Duodenal mucosa (tissue), 2 donors: ENCODE measurements around the gene DAPK2.

Source experiments
- H3K27ac ChIP-seq: one replicate; pipeline ENCODE4 v1.7.0; 2013; ENCODE audit warnings: low read depth, low read length
- H3K27me3 ChIP-seq, 2 donors: one replicate each; pipeline ENCODE4 v1.7.0; 2013; ENCODE audit warnings: low read length in 2 of 2, control low read depth in 1 of 2; ENCODE audit not compliant: insufficient read depth in 2 of 2, control insufficient read depth in 1 of 2
- H3K36me3 ChIP-seq, 2 donors: one replicate each; pipeline ENCODE4 v1.7.0; 2013; ENCODE audit warnings: low read length in 2 of 2, control low read depth in 1 of 2; ENCODE audit not compliant: insufficient read depth in 2 of 2, control insufficient read depth in 1 of 2
- H3K4me1 ChIP-seq, 2 donors: one replicate each; pipeline ENCODE4 v1.7.0; 2013; ENCODE audit warnings: low read length in 2 of 2, control low read depth in 1 of 2; ENCODE audit not compliant: insufficient read depth in 2 of 2, control insufficient read depth in 1 of 2
- H3K4me3 ChIP-seq, 2 donors: one replicate each; pipeline ENCODE4 v1.7.0; 2013; ENCODE audit warnings: low read length in 2 of 2, low read depth in 1 of 2
- H3K9ac ChIP-seq, 2 donors: one replicate each; pipeline ENCODE4 v1.7.0; 2013; ENCODE audit warnings: low read length in 2 of 2, low read depth in 1 of 2
- H3K9me3 ChIP-seq, 2 donors: one replicate each; pipeline ENCODE4 v1.7.0; 2013; ENCODE audit warnings: low read length in 2 of 2, control low read depth in 1 of 2; ENCODE audit not compliant: control insufficient read depth in 1 of 2

Gene DAPK2

DNA sequence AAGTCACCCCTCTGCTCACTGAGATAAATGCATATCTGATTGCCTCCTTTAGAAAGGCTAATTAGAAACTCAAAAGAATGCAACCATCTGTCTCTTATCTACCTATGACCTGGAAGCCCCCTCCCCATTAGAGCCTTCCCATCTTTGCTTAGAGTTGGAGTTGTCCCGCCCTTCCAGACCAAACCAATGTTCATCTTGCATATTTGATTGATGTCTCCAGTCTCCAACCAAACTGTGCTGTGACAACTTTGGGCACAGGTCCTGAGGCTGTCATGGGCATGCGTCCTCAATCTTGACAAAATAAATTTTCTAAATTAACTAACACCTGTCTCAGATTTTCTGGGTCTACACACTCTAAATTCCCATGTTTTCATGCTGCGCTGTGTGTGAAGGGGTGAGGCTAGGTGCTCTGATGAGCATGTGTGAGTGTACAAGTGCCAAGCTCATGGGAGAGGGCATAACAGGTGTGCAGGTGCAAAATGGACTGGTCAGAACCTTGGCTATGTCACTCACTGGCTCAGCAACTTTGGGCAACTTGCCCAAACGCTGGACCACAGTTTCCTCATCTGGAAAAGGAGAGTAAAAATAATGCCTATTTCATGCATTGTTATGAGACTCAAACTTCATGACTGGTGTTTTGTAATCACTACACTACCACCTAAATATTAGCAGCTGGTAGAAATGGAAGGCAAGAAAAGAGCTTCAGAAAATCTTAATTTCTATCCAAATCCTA, 7.2 kb downstream of the DAPK2 start:
- no peaks in the 10 kb centered on the region for H3K9me3 ChIP-seq
- H3K4me1 ChIP-seq, result no peaks in the 10 kb centered on the region
- peaks cover 26 to 42% of the 10 kb centered on the region in 2 donors for H3K36me3 ChIP-seq
- no peak overlapping the region for H3K4me3 ChIP-seq
- H3K27me3 ChIP-seq, result no peaks in the 10 kb centered on the region
- H3K9ac ChIP-seq, result no peak overlapping the region
- no peak overlapping the region for H3K27ac ChIP-seq

- Histone ChIP-seq H3K36me3 (peaks cover 26 to 43% of the 10 kb centered on the region in 2 donors), H3K27ac (no peak overlapping the region), H3K27me3 (no peaks in the 10 kb centered on the region), H3K4me1 (no peaks in the 10 kb centered on the region), H3K9ac (no peak overlapping the region), H3K9me3 (no peaks in the 10 kb centered on the region), H3K4me3 (no peak overlapping the region)
Measured at GRCh38 chr15:64037966-64038365, 8.3 kb downstream of the DAPK2 start.

- H3K27me3 ChIP-seq, result no peaks in the 10 kb centered on the region
- no peaks in the 10 kb centered on the region for H3K9me3 ChIP-seq
- peaks cover 26 to 45% of the 10 kb centered on the region in 2 donors for H3K36me3 ChIP-seq
- H3K27ac ChIP-seq, result no peak overlapping the region
- H3K4me3 ChIP-seq, result no peak overlapping the region
- no peaks in the 10 kb centered on the region for H3K4me1 ChIP-seq
- no peak overlapping the region for H3K9ac ChIP-seq
Measured at GRCh38 chr15:64037116-64037515, 9.2 kb downstream of the DAPK2 start.

- Histone ChIP-seq H3K27ac (no peak overlapping the region), H3K9ac (no peak overlapping the region), H3K9me3 (no peaks in the 10 kb centered on the region), H3K27me3 (no peaks in the 10 kb centered on the region), H3K36me3 (peaks cover 26 to 54% of the 10 kb centered on the region in 2 donors), H3K4me1 (no peaks in the 10 kb centered on the region), H3K4me3 (no peak overlapping the region)
Measured at GRCh38 chr15:64035525-64035924, 10.8 kb downstream of the DAPK2 start.

- Histone ChIP-seq H3K27ac (no peak overlapping the region), H3K9me3 (no peaks in the 10 kb centered on the region), H3K9ac (no peak overlapping the region), H3K4me3 (no peak overlapping the region), H3K4me1 (peaks cover 0 to under 1% of the 10 kb centered on the region in 2 donors), H3K27me3 (no peaks in the 10 kb centered on the region), H3K36me3 (peaks cover 26 to 47% of the 10 kb centered on the region in 2 donors)
Measured at GRCh38 chr15:64034519-64034918, 11.8 kb downstream of the DAPK2 start.

DNA sequence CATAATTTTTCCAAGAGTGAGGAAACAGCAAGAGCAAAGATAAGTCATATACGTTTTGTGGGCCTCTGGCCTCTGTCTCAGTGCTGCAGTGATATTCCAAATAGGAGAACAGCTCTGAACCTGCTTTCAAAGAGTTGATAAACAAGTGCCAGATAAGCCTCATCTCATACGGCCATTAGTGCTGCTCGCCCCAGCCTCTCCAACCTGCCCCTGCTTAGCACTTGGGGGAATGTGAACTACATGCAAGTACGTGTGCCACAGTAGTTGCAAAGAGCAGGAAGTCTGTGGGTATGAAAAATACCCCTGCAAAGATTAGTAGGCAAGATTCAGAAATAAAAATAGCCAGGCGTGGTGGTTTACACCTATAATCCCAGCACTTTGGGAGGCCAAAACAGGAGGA, 14.0 kb downstream of the DAPK2 start:
- Histone ChIP-seq H3K9me3 (no peaks in the 10 kb centered on the region), H3K27ac (no peak overlapping the region), H3K36me3 (peaks cover 15 to 26% of the 10 kb centered on the region in 2 donors), H3K4me3 (no peak overlapping the region), H3K9ac (no peak overlapping the region), H3K4me1 (peaks cover 5% of the 10 kb centered on the region in 2 donors), H3K27me3 (no peaks in the 10 kb centered on the region)

- H3K36me3 ChIP-seq, result peaks cover 0 to 16% of the 10 kb centered on the region in 2 donors
- H3K9me3 ChIP-seq, result no peaks in the 10 kb centered on the region
- no peaks in the 10 kb centered on the region for H3K27me3 ChIP-seq
- H3K4me3 ChIP-seq, result no peak overlapping the region
- H3K4me1 ChIP-seq, result peaks cover 14 to 18% of the 10 kb centered on the region in 2 donors
- H3K27ac ChIP-seq, result no peak overlapping the region
- no peak overlapping the region for H3K9ac ChIP-seq
Measured at GRCh38 chr15:64030123-64030522, 16.2 kb downstream of the DAPK2 start.

DNA sequence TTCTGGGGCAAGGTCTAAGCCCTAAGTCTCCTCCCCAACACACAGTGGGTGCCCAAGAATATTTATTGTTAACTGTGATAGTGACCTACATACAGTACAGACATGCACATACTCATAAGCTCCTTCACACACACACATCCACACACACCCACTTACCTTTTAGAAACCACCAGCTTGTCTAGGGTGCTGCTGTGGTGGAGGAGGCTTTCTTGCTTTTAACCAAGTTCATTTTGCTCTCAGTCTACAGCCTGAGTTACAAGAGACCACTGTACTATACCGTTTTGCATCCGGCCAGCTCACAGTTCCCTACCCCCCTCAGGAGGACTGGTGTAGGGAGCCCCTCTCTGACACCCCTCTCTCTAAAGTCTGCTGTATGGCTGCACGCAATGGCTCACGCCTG, 16.7 kb downstream of the DAPK2 start:
- H3K9ac ChIP-seq, result no peak overlapping the region
- no peaks in the 10 kb centered on the region for H3K9me3 ChIP-seq
- H3K4me1 ChIP-seq, result peaks cover 19 to 23% of the 10 kb centered on the region in 2 donors
- peaks cover 0 to 16% of the 10 kb centered on the region in 2 donors for H3K36me3 ChIP-seq
- H3K27ac ChIP-seq, result no peak overlapping the region
- no peak overlapping the region for H3K4me3 ChIP-seq
- no peaks in the 10 kb centered on the region for H3K27me3 ChIP-seq

- Histone ChIP-seq H3K27ac (no peak overlapping the region), H3K9ac (no peak overlapping the region), H3K4me1 (peaks cover 24 to 28% of the 10 kb centered on the region in 2 donors), H3K27me3 (no peaks in the 10 kb centered on the region), H3K9me3 (no peaks in the 10 kb centered on the region), H3K4me3 (no peak overlapping the region), H3K36me3 (peaks cover 0 to 13% of the 10 kb centered on the region in 2 donors)
Measured at GRCh38 chr15:64029110-64029509, 17.2 kb downstream of the DAPK2 start.

GRCh38 chr15:64026591-64026990, 19.7 kb downstream of the DAPK2 start:
- H3K4me1 ChIP-seq, result peaks cover 38 to 42% of the 10 kb centered on the region in 2 donors
- no peak overlapping the region for H3K9ac ChIP-seq
- H3K27ac ChIP-seq, result no peak overlapping the region
- no peak overlapping the region for H3K4me3 ChIP-seq
- H3K36me3 ChIP-seq, result peaks cover 0 to 9% of the 10 kb centered on the region in 2 donors
- H3K27me3 ChIP-seq, result no peaks in the 10 kb centered on the region
- no peaks in the 10 kb centered on the region for H3K9me3 ChIP-seq
